Neural progenitor cell (in vitro differentiated cells): ENCODE results near the gene DMTF1. TPM values are rescaled to one million over a fixed set of nuclear protein-coding genes. Genes with fewer than 3 reads are reported as not detected.
"Not testable (repeated sequence)": the region's sequence is repeated elsewhere in the genome, so short reads cannot be mapped to it uniquely, and the experiment has no call there.

ENCODE experiments used
- DNase-seq: peaks from one replicate; pipeline ENCODE4 v3.0.0-alpha.2; 2016; ENCODE audit warnings: low spot score
- H2AFZ ChIP-seq: fragments of 200-600 bp; sonication (generic); replicated peaks from 2 replicates; pipeline ENCODE4 v1.6.1; 2016; ENCODE audit warnings: antibody characterized with exemption
- H3F3A ChIP-seq: fragments of 200-600 bp; sonication (generic); 2 replicates; pipeline ENCODE4 v1.6.1; 2016; ENCODE audit warnings: antibody characterized with exemption, low read depth
- H3K27ac ChIP-seq: fragments of 200-600 bp; sonication (generic); 2 replicates; pipeline ENCODE4 v1.5.1; 2016; ENCODE audit warnings: mild to moderate bottlenecking
- H3K27me3 ChIP-seq: fragments of 200-600 bp; sonication (generic); 2 replicates; pipeline ENCODE4 v1.6.1; 2016; ENCODE audit warnings: mild to moderate bottlenecking, moderate library complexity
- H3K36me3 ChIP-seq: fragments of 200-600 bp; sonication (generic); 2 replicates; pipeline ENCODE4 v1.5.1; 2016
- H3K4me1 ChIP-seq: fragments of 200-600 bp; sonication (generic); 2 replicates; pipeline ENCODE4 v1.6.1; 2016; ENCODE audit warnings: mixed run types
- H3K4me2 ChIP-seq: fragments of 200-600 bp; sonication (generic); 2 replicates; pipeline ENCODE4 v1.6.1; 2016
- H3K4me3 ChIP-seq: fragments of 200-600 bp; sonication (generic); 2 replicates; pipeline ENCODE4 v1.5.1; 2016
- H3K79me2 ChIP-seq: fragments of 200-600 bp; sonication (generic); 2 replicates; pipeline ENCODE4 v1.6.1; 2016; ENCODE audit warnings: low read depth
- H3K9ac ChIP-seq: fragments of 200-600 bp; sonication (generic); 2 replicates; pipeline ENCODE4 v1.6.1; 2016
- H3K9me3 ChIP-seq: fragments of 200-600 bp; sonication (generic); 2 replicates; pipeline ENCODE4 v1.5.1; 2016; ENCODE audit warnings: low read depth
- H4K20me1 ChIP-seq: fragments of 200-600 bp; sonication (generic); 2 replicates; pipeline ENCODE4 v1.6.1; 2016; ENCODE audit warnings: low read depth
- H3K27ac Mint-ChIP-seq: 3 replicates; pipeline ENCODE4 v1.8.0; 2021; ENCODE audit warnings: mixed read lengths
- H3K27me3 Mint-ChIP-seq: 2 replicates; pipeline ENCODE4 v1.8.0; 2022; ENCODE audit warnings: low read depth, mild to moderate bottlenecking, inconsistent platforms, moderate library complexity, mixed read lengths; ENCODE audit not compliant: insufficient read depth
- H3K36me3 Mint-ChIP-seq: 3 replicates; pipeline ENCODE4 v1.8.0; 2021; ENCODE audit warnings: mixed read lengths
- H3K4me1 Mint-ChIP-seq: 3 replicates; pipeline ENCODE4 v1.8.0; 2021; ENCODE audit warnings: mixed read lengths
- H3K4me3 Mint-ChIP-seq: 3 replicates; pipeline ENCODE4 v1.8.0; 2021; ENCODE audit warnings: mild to moderate bottlenecking, moderate library complexity, mixed read lengths
- H3K9me3 Mint-ChIP-seq: 3 replicates; pipeline ENCODE4 v1.8.0; 2020; ENCODE audit warnings: mixed read lengths
- CTCF ChIP-seq: fragments of 200-600 bp; sonication (generic); IDR thresholded peaks from 2 replicates; pipeline ENCODE4 v1.5.1; 2017; ENCODE audit warnings: antibody characterized with exemption, mild to moderate bottlenecking
- EZH2 ChIP-seq: fragments of 200-600 bp; sonication (generic); IDR thresholded peaks from 2 replicates; pipeline ENCODE4 v1.6.1; 2017; ENCODE audit warnings: antibody characterized with exemption, mild to moderate bottlenecking, moderate library complexity
- EZH2phosphoT487 ChIP-seq: fragments of 200-600 bp; sonication (generic); IDR thresholded peaks from 2 replicates; pipeline ENCODE4 v1.6.1; 2017; ENCODE audit warnings: antibody characterized with exemption
- total RNA-seq: library from RNA; depleted of rRNA; stranded (reverse); fragments of >200 nt; gene quantifications from 2 replicates; pipeline ENCODE4 v1.2.3, GENCODE V29; 2015; ENCODE audit warnings: low replicate concordance

Gene DMTF1
- total RNA-seq, 1 donor from 2014 or later: 176 TPM

DNA sequence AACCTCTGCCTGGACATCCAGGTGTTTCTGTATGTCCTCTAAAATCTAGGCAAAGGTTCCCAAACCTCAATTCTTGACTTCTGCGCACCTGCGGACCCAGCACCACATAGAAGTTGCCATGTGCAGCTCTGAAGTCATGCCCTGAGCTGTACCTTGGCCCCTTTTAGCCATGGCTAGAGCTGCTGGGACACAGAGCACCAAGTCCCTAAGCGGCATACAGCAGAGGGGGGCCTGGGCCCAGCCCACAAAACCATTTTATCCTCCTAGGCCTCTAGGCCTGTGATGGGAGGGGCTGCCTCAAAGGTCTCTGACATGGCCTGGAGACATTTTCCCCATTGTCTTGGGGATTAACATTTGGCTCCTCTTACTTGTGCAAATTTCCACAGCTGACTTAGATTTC is 52.7 kb downstream of the DMTF1 start:
- peaks cover 22% of the 10 kb centered on the region for H3K9me3 ChIP-seq
- peaks cover 43% of the 10 kb centered on the region for H3K9me3 Mint-ChIP-seq
- DNase-seq: no peak

DNA sequence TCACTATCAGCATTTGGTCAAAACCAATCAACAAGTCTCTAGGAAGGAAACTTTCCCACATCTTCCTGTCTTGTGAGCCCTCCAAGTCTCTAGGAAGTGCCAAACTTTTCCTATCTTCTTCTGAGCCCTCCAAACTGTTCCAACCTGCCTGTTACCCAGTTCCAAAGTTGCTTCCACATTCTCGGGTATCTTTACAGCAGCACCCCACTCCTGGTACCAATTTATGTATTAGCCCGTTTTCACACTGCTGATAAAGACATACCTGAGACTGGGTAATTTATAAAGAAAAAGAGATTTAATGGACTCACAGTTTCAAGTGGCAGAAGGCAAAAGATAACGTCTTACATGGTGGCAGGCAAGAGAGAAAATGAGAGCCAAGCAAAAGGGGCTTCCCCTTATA is 53.4 kb downstream of the DMTF1 start:
- H3K4me1 Mint-ChIP-seq, H3K27ac ChIP-seq, H3K9ac ChIP-seq, DNase-seq, H3K27ac Mint-ChIP-seq, H2AFZ ChIP-seq, H3K4me2 ChIP-seq, H3K27me3 Mint-ChIP-seq, H3K4me3 Mint-ChIP-seq, H3K4me3 ChIP-seq, H4K20me1 ChIP-seq, H3K36me3 ChIP-seq, H3K27me3 ChIP-seq: not testable (repeated sequence)
- H3F3A ChIP-seq: peaks cover 19% of the 10 kb centered on the region
- H3K9me3 Mint-ChIP-seq: peaks cover 41% of the 10 kb centered on the region
- peaks cover 30% of the 10 kb centered on the region for H3K79me2 ChIP-seq
- peaks cover 67% of the 10 kb centered on the region for H3K36me3 Mint-ChIP-seq
- H3K4me1 ChIP-seq: peaks cover 17% of the 10 kb centered on the region
- H3K9me3 ChIP-seq: peaks cover 22% of the 10 kb centered on the region

More for the DNA sequence above, 52.7 kb downstream of the DMTF1 start:
- no peak overlapping the region for H2AFZ ChIP-seq
- no peak overlapping the region for H3K27ac ChIP-seq
- H3K4me2 ChIP-seq: no peak overlapping the region
- H3K27me3 ChIP-seq: no peaks in the 10 kb centered on the region
- Mint-ChIP-seq H3K27ac (no peak overlapping the region), H3K27me3 (peaks cover 4% of the 10 kb centered on the region), H3K4me3 (no peak overlapping the region), H3K36me3 (peaks cover 71% of the 10 kb centered on the region), H3K4me1 (no peaks in the 10 kb centered on the region)
- H3K4me1 ChIP-seq: peaks cover 17% of the 10 kb centered on the region
- TF ChIP-seq EZH2: no peak
- no peak for TF ChIP-seq EZH2phosphoT487
- TF ChIP-seq CTCF: no peak
- no peak overlapping the region for H3K4me3 ChIP-seq
- no peak overlapping the region for H3K9ac ChIP-seq
- H3K36me3 ChIP-seq: peaks cover 4% of the 10 kb centered on the region
- peaks cover 30% of the 10 kb centered on the region for H3K79me2 ChIP-seq
- H3F3A ChIP-seq: peaks cover 25% of the 10 kb centered on the region
- no peaks in the 10 kb centered on the region for H4K20me1 ChIP-seq

GRCh38 chr7:87206361-87206760 is 54.1 kb downstream of the DMTF1 start:
- Histone ChIP-seq H3K79me2 (peaks cover 30% of the 10 kb centered on the region), H3K4me3 (no peak overlapping the region), H3K36me3 (peaks cover 4% of the 10 kb centered on the region), H3K9ac (no peak overlapping the region), H4K20me1 (no peaks in the 10 kb centered on the region), H3K4me1 (peaks cover 11% of the 10 kb centered on the region), H3K27ac (no peak overlapping the region), H3F3A (peaks cover 13% of the 10 kb centered on the region), H2AFZ (no peak overlapping the region), H3K27me3 (no peaks in the 10 kb centered on the region), H3K9me3 (peaks cover 22% of the 10 kb centered on the region), H3K4me2 (no peak overlapping the region)
- peaks cover 41% of the 10 kb centered on the region for H3K9me3 Mint-ChIP-seq
- no peak for DNase-seq
- H3K4me3 Mint-ChIP-seq: no peak overlapping the region
- H3K4me1 Mint-ChIP-seq: no peaks in the 10 kb centered on the region
- no peak overlapping the region for H3K27ac Mint-ChIP-seq
- peaks cover 63% of the 10 kb centered on the region for H3K36me3 Mint-ChIP-seq
- peaks cover 4% of the 10 kb centered on the region for H3K27me3 Mint-ChIP-seq
- TF ChIP-seq CTCF (no peak), EZH2 (no peak)

GRCh38 chr7:87209295-87209924 is 57.2 kb downstream of the DMTF1 start:
- Histone ChIP-seq H3K27me3 (no peaks in the 10 kb centered on the region), H3F3A (no peaks in the 10 kb centered on the region), H3K9ac (no peak overlapping the region), H4K20me1 (no peaks in the 10 kb centered on the region), H3K36me3 (no peaks in the 10 kb centered on the region), H3K27ac (no peak overlapping the region), H3K4me1 (no peaks in the 10 kb centered on the region), H3K79me2 (peaks cover 25% of the 10 kb centered on the region), H3K4me3 (no peak overlapping the region), H2AFZ (no peak overlapping the region), H3K9me3 (peaks cover 15% of the 10 kb centered on the region), H3K4me2 (no peak overlapping the region)
- TF ChIP-seq CTCF: no peak
- TF ChIP-seq EZH2: no peak
- TF ChIP-seq EZH2phosphoT487: no peak
- Mint-ChIP-seq H3K4me3 (no peak overlapping the region), H3K9me3 (peaks cover 25% of the 10 kb centered on the region), H3K4me1 (no peaks in the 10 kb centered on the region), H3K36me3 (peaks cover 43% of the 10 kb centered on the region), H3K27ac (no peak overlapping the region), H3K27me3 (peaks cover 2% of the 10 kb centered on the region)
- no peak for DNase-seq
